Stimulated activated CD8-positive, alpha-beta memory T cell treated with anti-CD3 and anti-CD28 coated beads, Interleukin-7, amount 100 ng/mL, for 24 hours (primary cell): ENCODE measurements around the gene RGS14.

Experiments used
- DNase-seq: peaks from one replicate; pipeline ENCODE4 v3.0.0-alpha.2; 2020; ENCODE audit warnings: low read depth

Gene RGS14

GRCh38 chr5:177357459-177358351 lies at the start of gene RGS14:
Gene RGS14, plus strand, starts transcription at chr5:177357924. Its CDS starts 101 bp downstream, at chr5:177358025.
- no peak for DNase-seq

- no peak for DNase-seq
Observed at GRCh38 chr5:177308740-177309139, 49.0 kb upstream of the RGS14 start.

- DNase-seq = peak; percentile 48
Observed at GRCh38 chr5:177309351-177310191, 48.2 kb upstream of the RGS14 start.

GRCh38 chr5:177310332-177310731 lies 47.4 kb upstream of the RGS14 start:
- no peak for DNase-seq

GRCh38 chr5:177310757-177311391 lies 46.9 kb upstream of the RGS14 start:
- no peak for DNase-seq

GRCh38 chr5:177311392-177311722 lies 46.4 kb upstream of the RGS14 start:
- no peak for DNase-seq

- peak; percentile 92 for DNase-seq
Observed at GRCh38 chr5:177311723-177312648, 45.7 kb upstream of the RGS14 start, which contains the start of gene MXD3. Gene MXD3, minus strand, starts transcription at chr5:177311898. Its CDS starts 68 bp downstream, at chr5:177311830.

GRCh38 chr5:177312649-177313181 lies 45.0 kb upstream of the RGS14 start:
- no peak for DNase-seq

GRCh38 chr5:177313561-177314259 lies 44.0 kb upstream of the RGS14 start:
- no peak for DNase-seq

- no peak for DNase-seq
Observed at GRCh38 chr5:177314376-177315342, 43.1 kb upstream of the RGS14 start.

GRCh38 chr5:177315411-177315810 lies 42.3 kb upstream of the RGS14 start:
- DNase-seq = no peak

GRCh38 chr5:177316005-177316404 lies 41.7 kb upstream of the RGS14 start:
- no peak for DNase-seq

- DNase-seq = peak; percentile 66
Observed at GRCh38 chr5:177317959-177318377, 39.8 kb upstream of the RGS14 start.

GRCh38 chr5:177319913-177320588 lies 37.7 kb upstream of the RGS14 start:
- no peak for DNase-seq

GRCh38 chr5:177320879-177321278 lies 36.8 kb upstream of the RGS14 start:
- no peak for DNase-seq

GRCh38 chr5:177325868-177326381 lies 31.8 kb upstream of the RGS14 start:
- DNase-seq = no peak

GRCh38 chr5:177327539-177328522 lies 29.9 kb upstream of the RGS14 start:
- no peak for DNase-seq
